GM19043 (cell line): ENCODE data around the gene STRN3.
"Not testable (repeated sequence)": the region's sequence is repeated elsewhere in the genome, so short reads cannot be mapped to it uniquely, and the experiment has no call there.

Source experiments
- ATAC-seq: cut with Tn5 transposase; IDR thresholded peaks from one replicate; pipeline ENCODE4 v1.9.1; 2021; ENCODE audit warnings: low read depth; ENCODE audit not compliant: unreplicated experiment

The STRN3 gene

DNA sequence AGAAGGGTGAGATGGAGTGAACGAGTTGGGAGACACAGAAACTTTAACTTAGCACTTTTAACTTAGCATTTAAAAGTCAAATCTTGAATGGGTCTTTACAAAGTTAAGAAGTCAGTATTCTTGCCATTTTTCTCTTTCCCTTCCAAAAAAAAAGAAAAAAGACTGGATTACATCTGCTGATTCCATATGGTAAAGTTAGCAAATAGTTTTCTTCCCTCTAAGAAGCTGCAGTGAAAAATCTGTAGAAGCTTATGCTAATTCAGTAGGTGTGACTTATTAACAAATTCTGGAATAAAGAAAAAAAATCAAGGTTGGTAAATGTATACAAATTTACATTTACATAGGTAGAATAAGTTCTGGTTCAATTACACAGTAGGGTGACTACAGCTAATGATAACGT is 100.9 kb downstream of the STRN3 start:
- ATAC-seq: no peak

DNA sequence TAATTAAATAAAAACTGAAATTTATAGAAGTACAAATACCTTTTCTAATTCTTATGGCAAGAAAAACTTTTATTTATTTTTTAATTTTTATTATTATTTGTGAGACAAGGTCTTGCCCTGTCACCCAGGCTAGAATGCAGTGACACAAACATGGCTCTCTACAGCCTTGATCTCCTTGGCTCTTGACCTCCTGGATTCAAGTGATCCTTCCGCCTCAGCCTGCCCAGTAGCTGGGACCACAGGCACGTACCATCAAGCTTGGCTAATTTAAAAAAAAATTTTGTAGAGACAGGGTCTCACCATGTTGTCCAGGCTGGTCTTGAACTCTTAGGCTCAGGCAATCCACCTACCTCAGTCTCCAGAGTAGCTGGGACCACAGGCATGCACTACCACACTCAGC is 104.4 kb downstream of the STRN3 start:
- ATAC-seq: no peak

DNA sequence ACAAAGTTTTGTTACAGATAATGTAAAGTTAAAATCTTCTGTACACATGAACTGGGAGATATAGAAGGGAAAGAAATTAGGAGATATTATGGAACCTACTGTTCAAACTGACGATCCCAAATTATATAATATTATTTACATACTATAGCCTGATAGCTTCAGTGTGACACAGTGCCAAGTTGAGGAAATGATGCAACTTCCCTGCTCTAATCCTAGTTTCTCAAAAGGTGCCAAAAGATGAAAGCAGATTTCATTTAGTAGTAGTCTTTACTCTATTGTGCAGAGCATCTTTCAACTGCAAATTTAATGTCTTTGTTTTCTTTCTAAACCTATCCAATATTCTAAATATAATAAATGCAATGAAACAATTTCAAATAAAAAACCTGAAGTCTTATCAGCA is 104.9 kb downstream of the STRN3 start:
- ATAC-seq: no peak

DNA sequence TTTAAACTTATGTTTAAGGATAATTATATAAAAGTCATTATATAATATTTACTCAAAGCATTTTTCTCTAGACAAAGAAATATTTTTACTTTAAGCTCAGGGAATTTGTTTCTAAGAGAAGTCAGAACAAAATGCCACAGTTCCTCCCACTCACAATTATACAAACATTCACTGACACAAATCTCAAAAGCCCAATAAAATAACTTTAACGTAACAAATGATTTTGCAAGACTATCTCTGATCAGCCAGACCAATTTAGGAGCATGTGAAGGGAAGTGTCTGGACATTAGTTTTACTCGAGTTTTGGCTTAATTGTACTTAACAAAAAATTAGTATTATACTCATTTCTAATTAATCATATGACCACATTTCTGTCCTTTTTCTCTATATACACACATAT is 110.6 kb downstream of the STRN3 start:
- no peak for ATAC-seq

DNA sequence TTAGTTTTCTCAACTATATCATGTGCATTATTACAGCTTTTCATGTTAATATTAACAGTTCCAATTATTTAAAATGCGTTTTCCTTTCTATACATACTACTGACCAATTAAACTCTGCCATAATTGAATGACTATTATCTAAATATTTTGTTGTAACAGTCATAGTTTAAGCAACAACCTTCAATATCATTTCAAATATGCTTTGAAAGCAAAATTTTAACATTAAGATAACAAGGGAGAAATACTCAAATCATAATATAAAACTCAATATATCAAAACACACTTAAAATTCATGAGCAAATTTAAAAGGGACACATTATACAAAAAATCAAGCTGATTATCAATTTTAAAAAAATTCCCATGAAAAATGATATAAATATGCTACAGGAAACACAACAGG is 111.4 kb downstream of the STRN3 start:
- ATAC-seq: no peak

DNA sequence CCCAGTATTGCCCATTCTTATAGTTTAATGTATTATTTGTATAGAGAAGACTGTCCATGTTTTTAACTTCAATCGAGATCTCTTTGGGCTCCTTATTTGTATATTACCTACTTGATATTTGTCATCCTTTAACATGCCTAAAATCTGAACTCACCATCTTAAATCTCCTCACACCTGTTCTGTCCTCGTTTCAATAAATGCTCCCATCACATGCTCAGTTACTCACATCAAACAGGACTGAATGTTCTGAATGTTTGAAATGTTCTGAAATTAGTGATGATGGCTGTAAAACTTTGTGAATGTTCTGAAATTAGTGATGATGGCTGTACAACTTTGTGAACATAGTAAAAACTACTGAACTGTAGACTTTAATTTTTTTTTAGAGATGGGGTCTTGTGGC is 117.4 kb downstream of the STRN3 start:
- no peak for ATAC-seq

DNA sequence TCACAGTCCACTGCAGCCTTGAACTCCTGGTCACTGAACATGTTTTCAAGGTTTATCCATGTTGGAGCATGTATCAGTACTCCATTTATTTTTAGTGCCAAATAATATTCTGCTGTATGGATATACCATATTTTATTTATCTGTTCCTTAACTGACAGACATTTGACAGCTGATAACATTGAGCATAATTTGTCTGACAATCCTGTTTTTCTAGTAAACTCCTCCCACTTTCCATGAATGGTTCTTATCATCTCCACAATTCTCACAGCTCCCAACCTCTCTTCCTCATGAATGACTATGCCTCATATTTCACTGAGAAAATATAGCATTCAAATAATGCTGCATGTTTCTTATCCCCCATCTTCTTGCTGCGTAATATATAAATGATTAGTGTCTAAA is 118.5 kb downstream of the STRN3 start:
- no peak for ATAC-seq

DNA sequence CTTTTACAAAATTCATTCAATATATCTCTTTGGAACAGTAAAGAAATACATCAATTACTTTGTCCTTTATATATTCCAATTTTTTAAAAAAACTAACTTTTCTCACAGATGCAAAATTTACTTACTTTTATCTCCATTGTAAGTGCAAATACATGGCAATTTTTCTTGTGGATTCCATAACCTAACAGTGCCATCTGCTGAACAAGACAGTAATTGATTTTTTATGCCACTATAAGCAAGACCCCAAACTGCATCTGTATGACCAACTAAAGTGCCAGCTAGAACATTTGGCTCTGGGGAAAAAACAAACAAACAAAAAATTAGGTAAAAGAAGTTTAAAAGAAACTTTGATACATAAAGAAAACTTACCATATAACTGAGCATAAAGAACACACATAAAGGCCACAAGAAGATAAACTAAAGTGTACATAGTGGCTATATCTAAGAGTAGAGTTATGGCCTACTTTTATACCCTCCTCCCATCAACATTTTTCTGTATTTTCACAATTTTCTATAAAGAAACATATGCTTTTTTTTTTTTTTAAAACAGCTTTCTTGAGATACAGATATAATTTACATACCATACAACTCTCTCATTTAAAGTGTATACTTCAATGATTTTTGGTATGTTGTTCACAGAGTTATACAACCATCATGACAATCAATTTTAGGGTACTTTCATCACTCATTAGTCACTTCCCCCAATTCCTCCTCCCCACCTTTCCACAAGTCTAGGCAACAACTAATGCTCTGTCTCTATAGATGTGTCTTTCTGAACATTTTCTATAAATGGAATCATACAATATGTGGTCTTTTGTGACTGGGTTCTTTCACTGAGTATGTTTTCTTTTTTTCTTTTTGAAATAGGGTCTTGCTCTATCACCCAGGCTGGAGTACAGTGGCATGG is 119.2 kb downstream of the STRN3 start:
- ATAC-seq: no peak

DNA sequence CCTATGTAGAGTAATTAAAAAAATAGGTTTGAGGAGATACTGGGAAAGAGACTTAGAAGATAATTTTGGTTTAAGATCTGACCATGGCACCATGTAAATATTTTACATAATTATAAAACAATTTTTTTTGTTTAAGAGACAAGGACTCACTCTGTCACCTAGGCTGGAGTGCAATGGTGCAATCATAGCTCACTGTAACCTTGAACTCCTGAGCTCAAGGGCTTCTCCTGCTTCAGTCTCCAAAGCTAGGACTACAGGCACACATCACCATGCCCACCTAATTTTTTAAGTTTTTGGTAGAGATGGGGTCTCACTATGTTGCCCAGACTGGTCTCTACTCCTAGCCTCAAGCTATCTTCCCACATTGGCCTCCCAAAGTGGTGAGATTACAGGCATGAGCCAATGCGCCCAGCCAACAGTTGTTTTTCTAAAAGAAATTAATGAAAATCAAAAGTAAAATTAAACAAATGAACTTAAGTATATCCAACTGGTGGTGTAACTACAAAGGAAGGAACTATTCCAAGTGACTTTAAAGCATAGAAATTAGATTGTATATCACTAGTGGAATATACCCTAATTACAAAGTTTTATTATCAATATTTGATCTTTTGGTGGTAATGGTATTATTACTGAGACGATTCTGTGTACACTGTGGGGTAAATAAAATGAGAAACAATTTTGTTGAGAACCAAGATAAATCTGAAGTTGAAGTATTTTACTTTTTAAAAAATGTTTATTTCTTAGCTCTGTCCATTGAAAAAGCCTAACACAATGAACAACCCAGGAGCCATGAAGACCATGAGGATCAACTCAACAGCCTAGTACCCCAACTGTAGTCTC is 122.7 kb downstream of the STRN3 start:
- no peak for ATAC-seq

DNA sequence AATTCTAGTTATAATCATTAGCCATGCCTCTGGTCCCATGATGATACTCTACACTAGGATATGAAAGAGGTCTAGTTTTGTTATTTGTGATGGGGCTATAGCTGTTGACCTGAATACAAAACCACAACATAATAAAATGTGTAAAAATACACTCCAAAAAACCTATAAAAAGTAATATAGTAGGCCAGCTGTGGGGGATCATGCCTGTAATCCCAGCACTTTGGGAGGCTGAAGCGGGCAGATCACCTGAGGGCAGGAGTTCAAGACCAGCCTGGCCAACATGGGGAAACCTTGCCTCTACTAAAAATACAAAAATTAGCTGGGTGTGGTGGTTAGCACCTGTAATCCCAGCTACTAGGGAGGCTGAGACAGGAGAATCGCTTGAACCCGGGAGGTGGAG is 129.1 kb downstream of the STRN3 start:
- ATAC-seq: not testable (repeated sequence)

DNA sequence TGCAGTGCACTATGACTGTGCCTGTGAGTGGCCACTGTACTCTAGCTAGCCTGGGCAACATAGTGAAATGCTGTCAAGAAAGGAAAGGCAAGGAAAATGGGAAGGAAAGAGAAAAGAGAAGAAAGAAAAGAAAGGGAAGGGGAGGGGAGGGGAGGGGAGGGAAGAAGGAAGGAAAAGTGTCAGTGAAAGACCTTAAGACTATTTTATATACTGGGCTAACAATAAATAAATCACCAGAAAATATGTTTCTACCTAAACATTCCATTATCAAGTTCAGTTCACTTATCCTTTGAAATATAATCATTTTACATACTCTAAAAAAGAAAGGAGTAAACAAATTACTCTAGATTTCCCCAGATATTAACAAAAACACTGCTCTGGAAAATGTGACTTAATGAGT is 129.7 kb downstream of the STRN3 start:
- ATAC-seq: no peak

DNA sequence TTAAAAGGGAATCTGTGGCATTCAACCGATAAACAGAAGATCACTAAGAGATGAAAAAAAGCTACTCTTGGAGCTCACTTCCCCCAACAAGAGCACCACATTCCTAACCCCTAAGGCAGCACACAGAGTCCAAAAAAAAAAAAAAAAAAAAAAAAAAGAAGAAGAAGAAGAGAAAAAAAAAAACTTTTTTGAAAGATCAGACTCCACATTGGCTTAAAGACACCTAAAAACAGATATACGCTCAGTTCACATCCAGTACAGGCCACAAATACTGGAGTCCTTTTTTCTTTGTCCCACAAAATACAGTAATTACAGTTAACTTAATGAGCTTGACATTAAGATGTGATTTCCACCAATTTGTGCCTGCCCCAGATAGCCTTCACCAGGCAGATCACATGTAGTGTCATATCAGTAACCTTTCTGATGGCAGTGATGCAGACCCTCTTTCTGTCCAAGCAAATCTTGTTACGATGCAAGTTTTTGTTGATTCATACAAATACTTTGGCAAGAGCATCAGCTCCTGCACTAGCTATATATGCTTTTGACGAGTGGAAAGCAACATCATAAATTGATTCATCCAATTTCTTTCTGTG is 131.2 kb downstream of the STRN3 start:
- no peak for ATAC-seq

DNA sequence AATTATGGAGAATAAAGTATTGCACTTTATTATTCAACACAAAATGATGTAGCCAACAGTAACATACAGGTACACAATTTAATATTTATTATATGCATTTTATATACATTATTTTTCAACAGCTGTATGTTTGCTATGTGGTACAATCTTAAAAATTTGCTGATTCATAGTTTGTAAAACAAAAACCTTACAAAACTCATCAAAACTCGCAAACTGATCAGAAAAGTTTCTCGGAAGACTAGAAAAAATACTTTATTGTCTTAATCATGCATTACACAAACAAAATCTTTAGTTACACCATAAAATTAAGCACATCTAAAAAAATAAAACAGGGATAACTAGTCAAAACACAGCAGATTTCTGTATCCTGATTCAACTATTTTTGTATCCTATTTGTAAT is 132.4 kb downstream of the STRN3 start:
- ATAC-seq: no peak

DNA sequence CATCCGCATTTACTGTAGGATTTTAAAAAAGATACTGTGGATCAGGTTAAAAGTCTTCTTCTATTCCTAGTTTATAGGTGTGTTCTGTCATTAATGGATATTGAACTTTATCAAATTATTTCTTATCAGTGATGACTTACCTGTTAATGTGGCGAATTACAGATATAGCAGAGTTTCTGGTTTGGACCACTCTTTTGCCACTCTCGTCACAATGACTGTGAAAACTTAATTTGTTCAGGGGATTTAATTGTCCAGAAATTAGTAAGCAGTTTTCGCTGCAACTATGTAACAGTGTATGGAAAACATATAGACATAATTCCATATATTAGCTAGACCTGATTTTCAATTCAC is 137.0 kb downstream of the STRN3 start:
- no peak for ATAC-seq

DNA sequence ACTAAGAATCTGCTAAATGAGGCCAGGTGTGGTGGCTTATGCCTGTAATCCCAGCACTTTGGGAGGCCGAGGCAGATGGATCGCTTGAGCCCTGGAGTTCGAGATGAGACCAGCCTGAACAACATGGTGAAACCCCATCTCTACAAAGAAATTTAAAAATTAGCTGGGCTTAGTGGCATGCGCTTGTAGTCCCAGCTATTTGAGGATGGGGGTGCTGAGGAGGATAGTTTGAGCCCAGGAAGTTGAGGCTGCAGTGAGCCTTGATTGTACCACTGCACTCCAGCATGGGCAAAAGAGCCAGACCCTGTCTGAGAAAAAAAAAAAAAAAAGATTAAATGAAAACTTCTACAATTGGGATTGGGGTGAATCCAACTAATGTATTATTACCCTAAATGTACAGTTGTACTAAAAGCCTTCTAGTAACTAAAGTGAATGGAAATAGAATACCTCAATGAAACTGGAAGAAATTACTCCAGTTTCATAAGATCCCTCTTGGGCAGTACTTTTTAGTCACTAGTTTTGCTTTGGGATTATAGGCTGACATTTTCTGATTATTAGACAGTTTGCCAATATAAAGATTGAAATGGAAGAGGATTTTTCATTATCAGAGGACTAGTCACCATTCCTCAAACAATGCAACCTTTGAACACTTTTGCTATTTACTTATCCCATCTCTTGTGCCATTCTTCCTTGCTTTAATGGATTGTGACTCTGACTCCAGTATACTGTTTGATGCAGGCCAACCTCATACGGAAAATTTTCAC is 137.5 kb downstream of the STRN3 start:
- no peak for ATAC-seq

DNA sequence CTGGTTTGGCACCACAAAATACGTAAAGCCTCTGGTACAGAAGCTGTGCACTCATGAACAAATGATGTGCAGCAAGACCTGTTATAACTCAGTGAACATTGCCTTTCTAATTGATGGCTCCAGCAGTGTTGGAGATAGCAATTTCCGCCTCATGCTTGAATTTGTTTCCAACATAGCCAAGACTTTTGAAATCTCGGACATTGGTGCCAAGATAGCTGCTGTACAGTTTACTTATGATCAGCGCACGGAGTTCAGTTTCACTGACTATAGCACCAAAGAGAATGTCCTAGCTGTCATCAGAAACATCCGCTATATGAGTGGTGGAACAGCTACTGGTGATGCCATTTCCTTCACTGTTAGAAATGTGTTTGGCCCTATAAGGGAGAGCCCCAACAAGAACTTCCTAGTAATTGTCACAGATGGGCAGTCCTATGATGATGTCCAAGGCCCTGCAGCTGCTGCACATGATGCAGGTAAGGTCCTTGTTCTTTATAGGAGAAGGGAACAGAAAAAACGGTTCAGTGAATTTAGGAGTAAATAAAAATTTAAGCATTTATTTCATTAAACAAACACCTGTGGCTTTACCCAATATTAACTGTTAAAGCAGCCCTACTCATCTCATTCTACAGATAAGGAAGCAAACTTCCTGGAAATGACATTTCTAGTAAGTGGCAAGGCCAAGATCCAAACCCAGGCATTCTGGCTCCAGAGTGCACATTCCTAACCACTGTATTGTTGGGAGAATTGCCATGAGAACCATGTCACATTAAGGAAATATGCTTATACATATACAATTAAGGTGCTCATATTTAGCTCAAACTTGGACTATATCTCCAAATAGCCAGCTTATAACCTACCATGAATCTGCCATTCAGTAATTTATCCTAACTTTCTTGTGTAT is 140.1 kb downstream of the STRN3 start:
- ATAC-seq: no peak

DNA sequence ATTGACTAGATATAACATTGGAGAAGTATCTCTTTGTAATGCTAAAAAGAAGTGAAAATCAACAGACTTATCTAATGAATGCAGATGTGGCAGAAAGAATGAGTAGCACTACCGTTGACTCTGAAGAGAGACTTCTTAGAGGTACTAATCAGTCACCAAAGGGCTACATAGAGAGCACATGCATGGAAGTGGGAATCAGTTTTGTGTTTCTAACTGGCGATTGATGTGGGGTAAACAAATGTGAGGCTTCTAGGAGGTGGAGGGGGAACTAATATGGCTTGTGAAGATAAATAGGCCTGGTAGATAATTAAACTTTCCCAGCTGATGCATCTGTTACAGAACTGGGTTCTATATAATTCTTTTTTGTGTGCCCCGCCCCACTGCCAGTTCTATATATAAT is 141.3 kb downstream of the STRN3 start:
- ATAC-seq: no peak

DNA sequence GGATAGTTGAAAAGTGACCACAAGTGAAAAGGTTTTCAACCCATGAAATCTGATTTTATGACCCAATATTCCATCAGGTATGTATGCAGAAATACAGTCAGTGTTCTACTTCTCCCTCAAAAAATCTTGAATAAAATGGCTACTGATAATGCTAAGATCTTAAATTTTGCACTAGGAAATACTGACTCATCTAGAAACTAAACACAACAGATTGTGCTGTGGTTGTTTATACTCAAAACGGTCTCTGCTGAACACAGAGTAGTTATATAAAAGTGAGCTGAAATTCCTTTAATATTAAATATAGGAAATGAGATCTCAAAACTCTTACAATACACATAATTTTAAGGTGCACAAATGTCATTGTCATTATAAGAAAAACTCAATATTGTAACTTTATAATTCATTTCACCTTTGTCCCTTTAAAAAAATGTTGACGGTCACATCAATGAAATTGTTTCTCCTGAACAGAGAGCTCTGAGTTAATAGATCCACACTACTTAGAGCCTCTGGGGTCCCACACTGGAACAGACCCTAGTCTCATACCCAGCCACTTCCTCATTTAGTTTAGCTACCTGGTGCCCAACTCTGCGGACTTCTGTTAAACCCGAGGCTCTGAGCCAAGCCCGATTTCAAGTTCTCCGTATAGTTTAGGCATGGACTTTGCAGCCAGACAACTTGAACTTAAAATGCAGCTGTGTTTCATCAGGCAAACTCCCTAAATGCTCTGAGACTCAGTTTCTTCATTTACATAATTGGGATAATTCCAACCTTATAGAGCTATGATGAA is 142.5 kb downstream of the STRN3 start:
- ATAC-seq: no peak

DNA sequence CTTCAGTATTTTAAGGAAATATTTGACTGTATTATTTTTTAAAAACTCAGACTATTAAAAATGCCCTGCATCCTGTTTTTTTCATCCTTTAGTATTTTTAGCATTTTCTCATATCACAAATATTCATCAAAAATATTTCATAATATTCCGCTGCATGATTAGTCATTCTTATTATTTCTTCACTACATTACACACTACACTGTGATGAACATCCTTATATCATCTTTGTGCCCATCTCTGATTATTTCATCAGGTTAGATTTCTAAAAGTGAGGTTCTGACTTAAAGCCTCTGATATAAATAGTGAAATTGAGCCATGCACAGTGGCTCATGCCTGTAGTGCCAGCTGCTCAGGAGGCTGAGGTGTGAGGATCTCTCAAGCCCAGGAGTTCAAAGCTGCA is 143.7 kb downstream of the STRN3 start:
- no peak for ATAC-seq
